HepG2 (cell line): ENCODE data around the gene RAB42. TPM values are rescaled to one million over a fixed set of nuclear protein-coding genes. Genes with fewer than 3 reads are reported as not detected.

Source experiments
- AGO2 ChIP-seq: fragments of 200-400 bp; formaldehyde crosslinking; optimal IDR thresholded peaks from 2 replicates; pipeline ENCODE3; 2017; ENCODE audit warnings: mild to moderate bottlenecking, low read depth, low read length, moderate library complexity
- ARNT2 ChIP-seq: sonication (generic); formaldehyde crosslinking; IDR thresholded peaks from 2 replicates; pipeline ENCODE4 v1.8.0; 2022; ENCODE audit warnings: mild to moderate bottlenecking, low read depth, missing genetic modification reagents, moderate library complexity
- ELF1 ChIP-seq: sonication (generic); formaldehyde crosslinking; IDR thresholded peaks from 2 replicates; pipeline ENCODE4 v1.4.0; 2020; ENCODE audit warnings: missing genetic modification reagents
- KDM4B ChIP-seq: sonication (generic); formaldehyde crosslinking; IDR thresholded peaks from 2 replicates; pipeline ENCODE4 v1.4.0; 2020; ENCODE audit warnings: missing genetic modification reagents
- KLF6 ChIP-seq: IDR thresholded peaks from 2 replicates; pipeline ENCODE4 v1.8.0; 2016; ENCODE audit warnings: missing biosample characterization, missing genetic modification reagents
- MEF2D ChIP-seq: sonication (generic); formaldehyde crosslinking; IDR thresholded peaks from 2 replicates; pipeline ENCODE4 v1.5.1; 2020; ENCODE audit warnings: mild to moderate bottlenecking, missing genetic modification reagents
- MLLT10 ChIP-seq: sonication (generic); formaldehyde crosslinking; IDR thresholded peaks from 2 replicates; pipeline ENCODE4 v1.4.0; 2020; ENCODE audit warnings: missing genetic modification reagents
- NCOA5 ChIP-seq: sonication (generic); formaldehyde crosslinking; IDR thresholded peaks from 2 replicates; pipeline ENCODE4 v1.4.0; 2020; ENCODE audit warnings: missing genetic modification reagents
- NFKB2 ChIP-seq: sonication (generic); formaldehyde crosslinking; IDR thresholded peaks from 2 replicates; pipeline ENCODE4 v1.4.0; 2020; ENCODE audit warnings: missing genetic modification reagents, borderline replicate concordance
- REL ChIP-seq: sonication (generic); formaldehyde crosslinking; conservative IDR thresholded peaks from 2 replicates; pipeline ENCODE4 v1.8.0; 2022; ENCODE audit warnings: mild to moderate bottlenecking, missing genetic modification reagents, moderate library complexity
- SP5 ChIP-seq: IDR thresholded peaks from 2 replicates; pipeline ENCODE4 v1.6.1; 2016; ENCODE audit warnings: low read depth, borderline replicate concordance
- TRAFD1 ChIP-seq: sonication (generic); formaldehyde crosslinking; IDR thresholded peaks from 2 replicates; pipeline ENCODE4 v1.5.1; 2020; ENCODE audit warnings: missing genetic modification reagents, mild to moderate bottlenecking, borderline replicate concordance
- ZBTB33 ChIP-seq: sonication (generic); formaldehyde crosslinking; IDR thresholded peaks from 2 replicates; pipeline ENCODE4 v1.4.0; 2020; ENCODE audit warnings: missing genetic modification reagents
- ZNF101 ChIP-seq: sonication (generic); formaldehyde crosslinking; IDR thresholded peaks from 2 replicates; pipeline ENCODE4 v1.4.0; 2020; ENCODE audit warnings: mild to moderate bottlenecking, low read depth, missing genetic modification reagents, borderline replicate concordance
- ZNF207 ChIP-seq: fragments of 450-650 bp; IDR thresholded peaks from 2 replicates; pipeline ENCODE4 v1.6.1; 2016; ENCODE audit warnings: antibody characterized with exemption, borderline replicate concordance
- ZNF318 ChIP-seq: sonication (generic); formaldehyde crosslinking; IDR thresholded peaks from 2 replicates; pipeline ENCODE4 v1.4.0; 2020; ENCODE audit warnings: mild to moderate bottlenecking, missing genetic modification reagents
- ZNF567 ChIP-seq: sonication (generic); formaldehyde crosslinking; IDR thresholded peaks from 2 replicates; pipeline ENCODE4 v1.8.1; 2023; ENCODE audit warnings: mild to moderate bottlenecking, missing genetic modification reagents, borderline replicate concordance
- polyA plus RNA-seq, 8 experiments: library from polyadenylated mRNA; depleted of rRNA in 3 of 8; stranded (reverse) in 7 of 8; unstranded in 1 of 8; fragments of >200 nt; fragmentation: Illumina TruSeq in 4 of 8; extraction: Trizol in 4 of 8; gene quantifications; 2 replicates each; pipeline versions ENCODE4 v1.2.1 to v1.2.3, GENCODE V29; 2011 to 2016; ENCODE audit warnings: low read depth in 4 of 8, missing spikeins in 1 of 8, mixed read lengths in 1 of 8; ENCODE audit not compliant: insufficient read depth in 1 of 8
- total RNA-seq, 5 experiments: library from RNA; depleted of rRNA; stranded (reverse); fragments of >200 nt; fragmentation: Illumina TruSeq; extraction: Trizol; gene quantifications; 2 replicates each; pipeline ENCODE4 v1.2.3, GENCODE V29; 2016; ENCODE audit warnings: low read depth in 1 of 5

RAB42 gene
- total and polyA plus RNA-seq, 2 of the 13 experiments (the other 11 are each of a cell fraction or from before 2014, with no cell fraction given), result 10.4 to 166 TPM

- TF ChIP-seq ZBTB33 (CRISPR knock-in tag), result no peak; the same call in 1 of the 2 replicates
- peak; percentile 79 for TF ChIP-seq KLF6 (CRISPR knock-in tag)
- TF ChIP-seq ZNF318 (CRISPR knock-in tag), result no peak
- no peak; the same call in 1 of the 2 replicates for TF ChIP-seq MEF2D (CRISPR knock-in tag)
- TF ChIP-seq ZNF207, result no peak
- TF ChIP-seq ZNF567 (CRISPR knock-in tag), result no peak; the same call in 1 of the 2 replicates
- TF ChIP-seq KDM4B (CRISPR knock-in tag), result peak; percentile 63; the same call in 1 of the 2 replicates
- TF ChIP-seq REL (CRISPR knock-in tag), result peak; percentile 82
- TF ChIP-seq ZNF101 (CRISPR knock-in tag), result 0 out of 2 replicates have a peak, but pooled peaks have one; percentile 40
- TF ChIP-seq NFKB2 (CRISPR knock-in tag), result peak; percentile 81; the same call in 1 of the 2 replicates
- TF ChIP-seq ARNT2 (CRISPR knock-in tag), result peak; percentile 77; the same call in 1 of the 2 replicates
- TF ChIP-seq ELF1, result peak; percentile 99
- peak; percentile 75 for TF ChIP-seq SP5 (CRISPR knock-in tag)
- no peak for TF ChIP-seq MLLT10 (CRISPR knock-in tag)
- TF ChIP-seq TRAFD1 (CRISPR knock-in tag), result no peak; the same call in 1 of the 2 replicates
- TF ChIP-seq NCOA5 (CRISPR knock-in tag), result no peak
- TF ChIP-seq AGO2, result peak; percentile 41
Measured at GRCh38 chr1:28642847-28643635, 51.0 kb downstream of the RAB42 start, which contains the start of gene TAF12 (continued).
